Measurements from ENCODE around the gene ISY1. TPM values are rescaled to one million over a fixed set of nuclear protein-coding genes. Genes with fewer than 3 reads are reported as not detected.
A peak's percentile ranks its signal among the peaks of the same experiment; 100 is the strongest.

ISY1 gene
- total RNA-seq, 1 donor from 2014 or later, result 21.3 TPM

- no peak for DNase-seq
- intact Hi-C loops (cut with micrococcal nuclease), result no loop called here
- H3K4me3 ChIP-seq, result peak overlapping the region; percentile 96
Observed at GRCh38 chr3:129121016-129121791, 39.7 kb downstream of the ISY1 start.

GRCh38 chr3:129120254-129121004 lies 40.4 kb downstream of the ISY1 start:
- TF ChIP-seq CTCF (IDR thresholded peaks at IDR 0.05; ENCODE audit: borderline replicate concordance), result peak; percentile 53
- Histone ChIP-seq H3K4me3 (peak overlapping the region; percentile 96), H3K4me1 (peaks cover 47% of the 10 kb centered on the region), H3K9me3 (replicated peaks) (no peaks in the 10 kb centered on the region), H3K27me3 (ENCODE audit: low read depth) (no peaks in the 10 kb centered on the region), H3K36me3 (peaks cover 4% of the 10 kb centered on the region), H3K27ac (replicated peaks) (peak overlapping the region; percentile 95)
- peak; percentile 84 for DNase-seq
- intact Hi-C loops (cut with micrococcal nuclease), result no loop called here

More at GRCh38 chr3:129121016-129121791, 39.7 kb downstream of the ISY1 start:
- Histone ChIP-seq H3K36me3 (peaks cover 4% of the 10 kb centered on the region), H3K27me3 (ENCODE audit: low read depth) (no peaks in the 10 kb centered on the region), H3K9me3 (replicated peaks) (no peaks in the 10 kb centered on the region), H3K27ac (replicated peaks) (peak overlapping the region; percentile 95), H3K4me1 (peaks cover 41% of the 10 kb centered on the region)
- no peak for TF ChIP-seq CTCF (IDR thresholded peaks at IDR 0.05; ENCODE audit: borderline replicate concordance)

- peak overlapping the region; percentile 96 for H3K4me3 ChIP-seq
- DNase-seq, result no peak
- H3K4me1 ChIP-seq, result peaks cover 47% of the 10 kb centered on the region
- H3K36me3 ChIP-seq, result peaks cover 7% of the 10 kb centered on the region
- no peaks in the 10 kb centered on the region for H3K27me3 ChIP-seq (ENCODE audit: low read depth)
- peak overlapping the region; percentile 95 for H3K27ac ChIP-seq (replicated peaks)
- intact Hi-C loops (cut with micrococcal nuclease), result no loop called here
- H3K9me3 ChIP-seq (replicated peaks), result no peaks in the 10 kb centered on the region
- TF ChIP-seq CTCF (IDR thresholded peaks at IDR 0.05; ENCODE audit: borderline replicate concordance), result no peak
Observed at GRCh38 chr3:129119365-129120100, 41.3 kb downstream of the ISY1 start.

- Histone ChIP-seq H3K9me3 (replicated peaks) (no peaks in the 10 kb centered on the region), H3K4me3 (no peak overlapping the region), H3K27me3 (ENCODE audit: low read depth) (no peaks in the 10 kb centered on the region), H3K4me1 (peaks cover 47% of the 10 kb centered on the region), H3K27ac (replicated peaks) (no peak overlapping the region), H3K36me3 (peaks cover 7% of the 10 kb centered on the region)
- no peak for DNase-seq
- no peak for TF ChIP-seq CTCF (IDR thresholded peaks at IDR 0.05; ENCODE audit: borderline replicate concordance)
- intact Hi-C loops (cut with micrococcal nuclease), result no loop called here
Observed at GRCh38 chr3:129118745-129119144, 42.1 kb downstream of the ISY1 start.

- H3K4me3 ChIP-seq, result no peak overlapping the region
- no peak for DNase-seq
- peaks cover 7% of the 10 kb centered on the region for H3K36me3 ChIP-seq
- H3K9me3 ChIP-seq (replicated peaks), result no peaks in the 10 kb centered on the region
- TF ChIP-seq CTCF (IDR thresholded peaks at IDR 0.05; ENCODE audit: borderline replicate concordance), result no peak
- intact Hi-C loops (cut with micrococcal nuclease), result no loop called here
- H3K27me3 ChIP-seq (ENCODE audit: low read depth), result no peaks in the 10 kb centered on the region
- peaks cover 47% of the 10 kb centered on the region for H3K4me1 ChIP-seq
- peak overlapping the region; percentile 61 for H3K27ac ChIP-seq (replicated peaks)
Observed at GRCh38 chr3:129117134-129117533, 43.7 kb downstream of the ISY1 start.
